ENCODE measurements around the gene ARHGAP15. TPM values are rescaled to one million over a fixed set of nuclear protein-coding genes. Genes with fewer than 3 reads are reported as not detected.

The ARHGAP15 gene
- total RNA-seq, 2 donors from 2014 or later: 0.86 TPM; not detected in 1

- H3K36me3 ChIP-seq (ENCODE audit: control insufficient read depth, insufficient read depth, low read length): no peaks in the 10 kb centered on the region
- no peak overlapping the region for H3K9ac ChIP-seq (ENCODE audit: extremely low read depth, low read length, poor library complexity, severe bottlenecking)
- Mint-ChIP-seq H3K4me1 (peaks cover 14% of the 10 kb centered on the region), H3K27me3 (ENCODE audit: insufficient read depth) (no peaks in the 10 kb centered on the region), H3K4me3 (no peak overlapping the region), H3K27ac (no peak overlapping the region), H3K36me3 (ENCODE audit: low read depth) (no peaks in the 10 kb centered on the region), H3K9me3 (no peaks in the 10 kb centered on the region)
- 96% methylated on average over 1 of the region's 1 CpG; no CpG with 5 or more reads in 1 of the 2 experiments for WGBS, 2 experiments (ENCODE audit: insufficient coverage in 1 of 2, insufficient read length in 1 of 2)
- no peak overlapping the region for H3K27ac ChIP-seq (ENCODE audit: low read depth, low read length)
- H3K4me3 ChIP-seq (ENCODE audit: low read length): no peak overlapping the region
- no peaks in the 10 kb centered on the region for H3K4me1 ChIP-seq (ENCODE audit: control insufficient read depth, insufficient read depth, low read length)
- no peaks in the 10 kb centered on the region for H3K9me3 ChIP-seq (ENCODE audit: control insufficient read depth, low read length)
- no peak for DNase-seq
- no peaks in the 10 kb centered on the region for H3K27me3 ChIP-seq (ENCODE audit: control insufficient read depth, insufficient read depth, low read length, poor library complexity, severe bottlenecking)
- no peak for TF ChIP-seq CTCF (conservative IDR thresholded peaks at IDR 0.05)
Measured at GRCh38 chr2:143807671-143808070, 678.5 kb downstream of the ARHGAP15 start.

GRCh38 chr2:143808166-143808565 lies 678.9 kb downstream of the ARHGAP15 start:
- no peak overlapping the region for H3K27ac ChIP-seq (ENCODE audit: low read depth, low read length)
- H3K4me3 ChIP-seq (ENCODE audit: low read length): no peak overlapping the region
- no peaks in the 10 kb centered on the region for H3K36me3 Mint-ChIP-seq (ENCODE audit: low read depth)
- no peaks in the 10 kb centered on the region for H3K27me3 Mint-ChIP-seq (ENCODE audit: insufficient read depth)
- no peaks in the 10 kb centered on the region for H3K9me3 Mint-ChIP-seq
- H3K9me3 ChIP-seq (ENCODE audit: control insufficient read depth, low read length): no peaks in the 10 kb centered on the region
- H3K4me1 Mint-ChIP-seq: peaks cover 14% of the 10 kb centered on the region
- H3K27ac Mint-ChIP-seq: no peak overlapping the region
- no peaks in the 10 kb centered on the region for H3K4me1 ChIP-seq (ENCODE audit: control insufficient read depth, insufficient read depth, low read length)
- 67 to 94% methylated on average over 1 of the region's 1 CpG for WGBS, 2 experiments (ENCODE audit: insufficient coverage in 1 of 2, insufficient read length in 1 of 2)
- no peak for TF ChIP-seq CTCF (conservative IDR thresholded peaks at IDR 0.05)
- DNase-seq: no peak
- no peak overlapping the region for H3K9ac ChIP-seq (ENCODE audit: extremely low read depth, low read length, poor library complexity, severe bottlenecking)
- H3K4me3 Mint-ChIP-seq: no peak overlapping the region
- no peaks in the 10 kb centered on the region for H3K36me3 ChIP-seq (ENCODE audit: control insufficient read depth, insufficient read depth, low read length)
- no peaks in the 10 kb centered on the region for H3K27me3 ChIP-seq (ENCODE audit: control insufficient read depth, insufficient read depth, low read length, poor library complexity, severe bottlenecking)

- no peak overlapping the region for H3K4me3 Mint-ChIP-seq
- Histone ChIP-seq H3K36me3 (ENCODE audit: control insufficient read depth, insufficient read depth, low read length) (no peaks in the 10 kb centered on the region), H3K4me3 (ENCODE audit: low read length) (no peak overlapping the region), H3K27me3 (ENCODE audit: control insufficient read depth, insufficient read depth, low read length, poor library complexity, severe bottlenecking) (no peaks in the 10 kb centered on the region), H3K4me1 (ENCODE audit: control insufficient read depth, insufficient read depth, low read length) (peaks cover 4% of the 10 kb centered on the region), H3K9ac (ENCODE audit: extremely low read depth, low read length, poor library complexity, severe bottlenecking) (no peak overlapping the region), H3K9me3 (ENCODE audit: control insufficient read depth, low read length) (no peaks in the 10 kb centered on the region), H3K27ac (ENCODE audit: low read depth, low read length) (no peak overlapping the region)
- H3K4me1 Mint-ChIP-seq: peaks cover 27% of the 10 kb centered on the region
- WGBS, 2 experiments (ENCODE audit: insufficient coverage in 1 of 2, insufficient read length in 1 of 2): 92 to 100% methylated on average over 3 to 4 of the region's 4 CpGs
- no peaks in the 10 kb centered on the region for H3K9me3 Mint-ChIP-seq
- DNase-seq: no peak
- no peak overlapping the region for H3K27ac Mint-ChIP-seq
- H3K36me3 Mint-ChIP-seq (ENCODE audit: low read depth): no peaks in the 10 kb centered on the region
- no peak for TF ChIP-seq CTCF (conservative IDR thresholded peaks at IDR 0.05)
- no peaks in the 10 kb centered on the region for H3K27me3 Mint-ChIP-seq (ENCODE audit: insufficient read depth)
Measured at GRCh38 chr2:143815082-143815481, 685.9 kb downstream of the ARHGAP15 start.
